Left colon (tissue), 2 donors: ENCODE results near the gene DAP3. TPM values are rescaled to one million over a fixed set of nuclear protein-coding genes. Genes with fewer than 3 reads are reported as not detected.
"Not testable (repeated sequence)": the region's sequence is repeated elsewhere in the genome, so short reads cannot be mapped to it uniquely, and the experiment has no call there.

Source experiments
- ATAC-seq: fragments of 200-7000 bp; cut with Tn5 transposase; one replicate; pipeline ENCODE4 v1.9.1; 2020; ENCODE audit warnings: mild to moderate bottlenecking, moderate library complexity
- DNase-seq, 2 donors: peaks; one replicate each; pipeline ENCODE4 v3.0.0-alpha.2; 2020
- intact Hi-C, 2 donors: fragments of 100-400 bp; cut with DNase I in 1 of 2; cut with micrococcal nuclease in 1 of 2; formaldehyde crosslinking; loops; one replicate each; pipeline versions ENCODE4 v1.11.2 to v1.14.0; 2022; cut with DNase I, micrococcal nuclease
- long read RNA-seq: library from polyadenylated mRNA; unstranded; transcript quantifications from one replicate; pipeline ENCODE4 v2.0.0, GENCODE V29; 2021
- total RNA-seq, 2 donors: library from RNA; stranded (reverse); fragmentation: NEBNext Ultra II Directional; extraction: Animal tissue kit (Norgen Biotek cat#: 25700); gene quantifications; one replicate each; pipeline ENCODE4 v1.2.1, GENCODE V29; 2021
- donor health status: DM: no; HTN: no; CAD: no.
- donor health status: DM: yes; HTN: yes; CAD: no.

The DAP3 gene
- 10 to 100 TPM; 67.2 to 84.3 TPM for total RNA-seq
- long read RNA-seq, transcript DAP3-202 (13 exons, 2,089 nt): major isoform, 19 of 43 reads
- long read RNA-seq, transcript DAP3-201 (13 exons, 1,649 nt): minor isoform, 9 of 43 reads
- long read RNA-seq, partial matches to known transcripts: 6 of 43 reads
- long read RNA-seq, other reads (novel, unspliced or antisense): 7 of 43 reads

DNA sequence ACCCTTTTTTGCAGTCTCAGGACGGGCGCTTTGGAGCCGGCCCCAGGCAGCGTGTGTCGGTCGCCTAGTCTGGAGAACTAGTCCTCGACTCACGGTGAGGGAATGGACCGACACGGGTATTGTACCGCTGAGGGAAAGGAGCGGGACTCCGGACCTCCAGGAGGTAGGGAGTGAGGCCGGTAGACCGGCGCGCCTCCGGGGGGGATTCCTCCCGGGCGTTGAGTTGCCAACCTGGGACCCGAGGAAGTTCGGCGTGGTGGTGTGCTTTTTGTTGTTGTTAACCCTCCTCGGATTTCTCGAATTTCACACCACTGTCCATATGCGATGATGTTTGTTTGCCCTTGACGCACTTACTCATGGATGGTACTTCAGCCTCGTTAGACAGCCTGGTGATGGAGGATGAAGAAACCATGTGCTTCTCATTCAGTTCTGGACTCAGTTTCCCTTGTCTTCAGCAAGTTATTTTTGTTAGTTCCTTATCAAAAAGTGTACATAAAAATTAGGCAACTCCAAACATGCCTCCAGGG, at the start of gene DAP3:
Gene DAP3, plus strand, starts transcription at position 11 of the 527 bp plus-strand sequence. CDS start 20,689 bp downstream, outside the sequence.
- intact Hi-C loops: not testable (repeated sequence)
- peak; percentile 4 for ATAC-seq
- peak in 1 of 2 donors; percentile 82 for DNase-seq

DNA sequence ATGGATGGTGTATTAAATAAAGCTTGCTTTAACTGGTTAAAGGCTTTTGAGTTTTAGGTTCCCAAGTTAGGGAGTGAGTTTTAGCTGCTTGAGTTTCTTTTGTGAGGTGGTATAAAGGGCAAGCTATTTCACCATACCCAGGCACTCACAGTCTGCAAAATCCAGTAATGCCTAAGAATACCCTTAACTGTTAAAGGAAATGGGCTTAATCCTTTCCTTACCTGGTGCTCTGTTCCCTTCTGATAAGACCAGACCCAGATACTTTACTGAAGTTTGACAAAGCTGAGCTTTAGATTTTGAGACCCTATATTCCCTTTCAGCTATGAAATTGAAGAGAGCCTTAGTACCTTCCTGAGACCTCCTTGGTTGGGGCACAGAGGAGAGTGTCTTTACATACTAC, 48.5 kb upstream of the DAP3 start:
- DNase-seq: no peak
- intact Hi-C loops: no loop called here
- no peak for ATAC-seq

DNA sequence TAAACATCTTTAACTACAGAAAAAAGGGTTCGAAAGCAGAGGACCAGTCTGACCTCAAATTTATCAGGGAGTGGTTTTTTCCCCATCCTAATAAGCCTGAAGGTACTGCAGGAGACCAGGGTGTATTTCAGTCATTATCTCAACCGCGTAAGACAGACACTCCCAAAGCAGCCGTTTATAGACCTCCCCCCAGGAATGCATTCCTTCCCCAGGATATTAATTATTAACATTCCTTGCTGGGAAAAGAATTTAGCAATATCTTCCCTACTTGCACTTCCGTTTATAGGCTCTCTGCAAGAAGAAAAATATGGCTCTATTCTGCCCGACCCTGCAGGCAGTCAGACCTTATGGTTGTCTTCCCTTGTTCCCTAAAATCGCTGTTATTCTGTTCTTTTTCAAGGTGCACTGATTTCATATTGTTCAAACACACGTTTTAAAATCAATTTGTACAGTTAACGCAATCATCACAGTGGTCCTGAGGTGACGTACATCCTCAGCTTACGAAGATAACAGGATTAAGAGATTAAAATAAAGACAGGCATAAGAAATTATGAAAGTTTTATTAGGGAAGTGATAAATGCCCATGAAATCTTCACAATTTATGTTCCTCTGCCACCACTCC, 46.2 kb upstream of the DAP3 start:
- intact Hi-C loops, DNase-seq, ATAC-seq: not testable (repeated sequence)

DNA sequence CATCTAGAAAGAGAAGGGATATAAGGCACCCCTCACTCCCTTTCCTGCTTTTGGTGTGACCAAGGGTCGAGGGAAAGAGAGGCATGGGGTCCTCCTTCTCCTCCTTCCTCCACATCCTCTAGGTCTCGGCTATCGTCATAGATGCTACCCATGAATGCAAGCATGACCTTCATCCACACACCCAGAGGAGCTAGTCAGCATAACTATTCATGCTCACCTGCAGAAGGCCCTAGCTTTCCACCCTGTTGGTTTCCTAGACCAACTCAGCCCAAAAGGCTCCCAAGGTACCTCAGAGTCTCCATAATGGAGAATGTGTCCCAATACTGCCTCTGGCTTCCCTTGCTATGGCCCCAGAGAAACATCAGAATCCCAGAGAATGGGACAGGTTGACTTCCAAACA, 45.7 kb upstream of the DAP3 start:
- no peak for ATAC-seq
- intact Hi-C loops: no loop called here

DNA sequence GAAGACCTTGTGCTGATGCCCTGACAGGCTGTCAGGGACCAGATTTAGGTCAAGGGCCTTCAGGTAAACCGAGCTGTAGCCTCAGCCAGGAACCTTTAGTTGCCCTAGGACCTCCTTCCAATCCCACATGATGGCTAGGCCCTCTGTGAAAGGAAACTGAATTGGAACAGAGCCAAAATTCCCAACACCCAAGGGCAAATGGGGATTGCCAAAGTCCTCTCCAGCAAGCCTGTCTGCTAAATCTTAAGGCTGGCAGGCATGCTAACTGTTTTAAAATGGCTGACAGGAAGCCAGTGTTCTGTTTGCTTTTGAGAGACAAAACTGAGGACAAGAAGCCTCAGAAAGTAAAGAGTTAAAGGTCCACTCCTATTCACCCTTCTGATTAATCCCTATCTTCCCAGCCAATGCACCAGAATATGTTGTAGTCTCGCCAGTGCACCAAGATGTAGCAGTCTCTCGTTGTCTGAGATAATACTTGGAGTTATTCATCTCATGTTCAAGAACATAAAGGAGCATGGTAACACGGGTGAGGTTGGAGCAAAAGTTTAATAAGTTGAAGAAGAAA, 43.8 kb upstream of the DAP3 start:
- intact Hi-C loops: no loop called here
- DNase-seq (no peak), ATAC-seq (no peak)

More for the DNA sequence above, 45.7 kb upstream of the DAP3 start:
- DNase-seq: no peak

DNA sequence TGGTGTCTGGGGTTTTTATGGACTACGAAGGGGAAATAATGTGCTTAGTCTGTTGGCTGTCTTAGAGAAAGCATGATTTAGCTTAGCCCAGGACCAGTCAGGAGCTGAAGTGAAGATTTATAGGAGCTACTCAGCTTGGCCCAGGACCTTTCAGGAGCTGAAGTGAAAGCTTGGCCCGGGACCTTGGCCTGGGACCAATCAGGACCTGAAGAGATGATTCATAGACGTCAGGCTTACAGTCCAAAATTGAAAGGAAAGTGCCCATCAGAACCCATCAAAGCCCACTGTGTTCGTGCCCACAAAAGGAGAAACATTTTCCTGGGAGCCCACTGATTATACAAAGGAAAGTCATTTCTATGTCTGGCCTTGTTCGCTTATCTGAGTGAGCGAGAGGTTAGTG, 43.2 kb upstream of the DAP3 start:
- no peak for DNase-seq
- intact Hi-C loops: no loop called here
- no peak for ATAC-seq

DNA sequence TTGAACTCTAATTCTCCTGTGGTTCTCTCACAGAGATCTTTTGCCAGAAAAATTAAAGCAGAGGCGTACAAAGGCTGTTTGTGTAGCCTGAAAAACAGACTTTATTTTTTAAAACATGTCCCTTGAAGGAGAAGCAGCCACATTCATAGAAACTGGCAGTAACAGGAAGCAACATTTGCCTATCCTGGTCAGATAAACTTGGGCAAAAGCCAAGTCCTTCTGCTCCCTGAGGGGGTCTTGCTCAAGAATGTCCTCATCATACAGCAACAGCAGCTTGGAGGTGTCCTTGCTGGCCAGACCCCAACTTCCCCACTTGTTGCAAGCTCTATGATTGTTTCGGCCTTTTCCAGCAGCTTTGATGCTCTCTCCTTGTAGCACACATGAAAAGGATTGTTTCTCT, 42.6 kb upstream of the DAP3 start:
- DNase-seq (no peak), ATAC-seq (no peak)
- intact Hi-C loops: no loop called here

DNA sequence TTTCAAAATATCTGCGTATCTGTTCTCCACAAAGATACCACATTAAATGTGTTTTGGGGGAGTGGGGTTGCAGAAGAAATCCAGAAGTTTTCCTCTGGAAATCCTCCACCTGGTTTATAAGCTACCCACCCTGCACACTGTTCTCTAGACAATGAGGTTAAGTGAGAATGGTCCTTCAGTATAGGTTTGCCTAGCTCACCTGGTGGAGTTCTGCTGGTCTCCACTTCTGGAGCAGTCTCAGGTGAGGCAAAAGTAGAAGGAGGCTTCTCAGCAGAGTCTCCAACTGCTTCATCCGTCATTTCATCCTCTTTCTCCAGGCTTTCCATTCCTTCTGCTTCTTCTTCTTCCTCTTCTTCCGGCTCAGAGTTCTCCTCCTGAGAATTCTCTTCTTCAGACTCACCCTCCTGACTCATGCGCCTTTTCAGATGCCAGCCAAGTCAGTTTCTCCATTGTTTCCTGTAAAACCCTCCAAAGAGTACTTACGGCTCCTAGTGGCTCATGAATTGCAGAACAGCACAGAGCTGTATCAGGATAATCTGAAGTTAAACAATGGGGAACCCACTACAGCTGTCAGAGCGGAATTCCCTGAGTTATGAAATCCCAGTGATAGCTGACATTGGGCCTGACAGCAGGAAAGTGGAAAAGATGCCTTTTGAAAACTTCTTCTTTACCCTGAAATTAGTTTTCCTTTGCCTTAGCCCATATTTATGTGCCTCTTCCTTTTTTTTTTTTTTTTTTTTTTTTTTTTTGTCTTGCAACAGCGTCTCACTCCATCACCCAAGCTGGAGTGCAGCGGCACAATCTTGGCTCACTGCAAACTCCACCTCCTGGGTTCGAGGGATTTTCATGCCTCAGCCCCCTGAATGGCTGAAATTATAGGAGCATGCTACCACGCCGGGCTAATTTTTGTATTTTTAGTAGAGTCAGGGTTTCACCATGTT, 40.4 kb upstream of the DAP3 start:
- no peak for DNase-seq
- ATAC-seq: peak; percentile 86
- intact Hi-C loops: no loop called here

DNA sequence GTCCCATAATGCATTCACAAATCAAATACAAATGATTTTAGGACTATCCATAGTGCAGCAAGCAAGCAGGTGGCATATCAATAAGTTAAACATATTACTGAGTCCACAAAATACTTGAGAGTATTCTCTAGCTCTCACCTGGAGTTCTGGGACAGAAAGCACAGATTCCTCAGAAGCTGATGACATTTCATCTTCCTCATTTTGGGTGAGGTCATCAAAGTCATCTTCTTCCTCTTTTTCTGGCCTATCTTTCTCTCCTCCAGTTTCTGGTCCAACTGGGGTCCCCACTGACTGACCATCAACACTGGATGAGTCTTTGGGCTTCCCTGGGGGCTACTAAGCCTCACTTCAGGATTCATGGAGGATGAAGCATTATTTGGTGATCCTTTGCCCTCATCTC, 39.2 kb upstream of the DAP3 start:
- DNase-seq: no peak
- intact Hi-C loops: no loop called here
- ATAC-seq: no peak

DNA sequence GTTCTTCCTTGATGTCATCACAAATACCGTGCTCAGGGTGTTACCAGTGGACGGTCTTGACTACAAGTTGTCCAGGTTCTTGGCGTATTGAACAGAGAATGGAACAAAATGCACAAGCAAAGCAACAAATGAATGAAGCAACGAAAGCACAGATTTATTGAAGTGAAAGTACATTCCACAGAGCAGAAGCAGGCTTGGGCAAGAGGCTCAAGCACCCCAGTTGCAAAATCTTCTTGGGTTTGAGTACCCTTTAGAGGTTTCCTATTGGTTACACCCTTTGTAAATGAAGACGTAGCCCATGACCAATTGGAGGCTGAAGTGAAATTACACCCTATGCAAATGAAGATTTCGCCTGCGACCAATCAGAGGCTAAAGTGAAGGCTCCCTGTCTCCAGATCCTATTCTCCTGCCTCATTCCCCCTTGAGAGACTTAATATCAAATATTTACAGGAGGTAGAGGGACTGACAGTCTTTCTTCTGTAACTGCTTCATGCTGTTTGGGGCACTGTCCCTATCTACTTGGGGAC, 38.6 kb upstream of the DAP3 start:
- ATAC-seq (no peak), DNase-seq (no peak)
- intact Hi-C loops: no loop called here

DNA sequence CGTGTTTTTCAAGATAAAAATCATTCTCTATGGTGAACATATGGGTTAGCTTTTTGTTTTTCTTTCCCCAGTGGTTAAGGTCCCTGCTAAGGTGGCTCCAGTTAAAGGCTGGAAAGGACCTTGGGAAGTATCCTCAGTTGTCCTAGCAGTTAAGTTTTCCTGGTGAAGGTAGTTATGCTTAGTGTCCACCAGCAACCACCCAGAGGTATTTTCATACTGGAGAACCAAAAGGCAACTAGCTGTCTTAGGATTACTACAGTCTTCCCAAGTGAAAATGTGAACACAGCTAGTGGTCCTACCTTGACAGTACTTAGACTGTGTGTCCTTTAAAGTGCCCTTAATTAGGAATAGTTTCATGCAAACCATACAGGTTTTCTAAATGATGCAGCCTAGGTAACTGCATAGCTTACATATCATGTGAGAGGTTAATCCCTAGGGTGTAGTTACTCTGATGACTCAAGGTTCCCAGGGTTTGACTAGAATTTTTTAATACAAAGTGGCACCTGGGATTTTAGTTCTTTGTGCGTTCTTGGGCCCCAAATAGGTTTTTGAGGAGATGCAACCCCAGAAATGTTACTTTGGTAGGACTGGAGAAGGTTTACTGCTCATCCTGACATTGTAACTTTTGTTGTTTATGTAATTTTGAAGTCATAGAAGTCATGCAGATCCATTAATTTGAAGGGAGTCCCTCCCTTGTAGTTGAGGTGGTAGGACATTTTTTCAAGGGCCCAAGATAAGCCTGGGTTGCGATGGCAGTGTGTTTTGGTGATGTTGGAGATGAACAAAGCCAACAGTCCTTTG, 36.8 kb upstream of the DAP3 start:
- ATAC-seq: no peak
- no peak for DNase-seq
- intact Hi-C loops: no loop called here

DNA sequence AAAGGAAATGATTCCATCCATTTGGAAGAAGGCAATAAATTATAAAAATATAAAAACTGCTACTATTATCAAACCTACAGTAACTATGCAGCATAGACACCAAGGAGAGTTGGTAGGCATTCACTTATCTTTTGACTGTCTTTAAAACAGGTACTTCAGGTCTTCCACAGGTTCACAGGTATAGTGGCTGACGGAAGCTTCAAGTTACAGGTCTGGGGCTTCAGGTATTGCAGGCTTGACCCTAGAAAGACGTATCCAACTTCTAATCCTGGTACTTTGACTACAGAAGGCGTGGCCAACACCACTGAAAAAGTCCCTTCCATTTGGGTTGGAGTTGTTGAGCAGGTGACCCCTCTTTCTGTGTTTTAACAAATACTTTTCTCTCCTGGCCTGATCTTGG, 35.9 kb upstream of the DAP3 start:
- intact Hi-C loops: no loop called here
- ATAC-seq (no peak), DNase-seq (no peak)

DNA sequence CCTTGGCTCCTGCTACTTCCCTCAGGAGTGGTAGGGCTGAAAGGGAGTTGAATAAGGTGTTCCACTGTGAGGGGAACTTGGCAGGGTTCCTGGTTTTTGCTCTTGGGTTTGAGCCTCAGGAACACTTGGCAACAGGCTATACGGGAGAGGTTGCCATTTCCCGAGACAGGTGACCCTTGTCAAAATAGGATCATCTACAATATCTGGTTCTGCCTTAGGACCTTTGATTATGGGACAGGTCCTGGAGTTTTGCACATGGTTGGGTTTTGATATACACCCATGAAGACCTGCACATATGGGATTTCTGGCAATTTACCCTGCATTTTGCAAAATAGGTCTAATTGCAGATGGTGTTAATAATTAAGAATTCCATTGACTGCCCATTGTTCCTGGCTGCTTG, 31.4 kb upstream of the DAP3 start:
- intact Hi-C loops: no loop called here
- DNase-seq (no peak), ATAC-seq (peak; percentile 31)

DNA sequence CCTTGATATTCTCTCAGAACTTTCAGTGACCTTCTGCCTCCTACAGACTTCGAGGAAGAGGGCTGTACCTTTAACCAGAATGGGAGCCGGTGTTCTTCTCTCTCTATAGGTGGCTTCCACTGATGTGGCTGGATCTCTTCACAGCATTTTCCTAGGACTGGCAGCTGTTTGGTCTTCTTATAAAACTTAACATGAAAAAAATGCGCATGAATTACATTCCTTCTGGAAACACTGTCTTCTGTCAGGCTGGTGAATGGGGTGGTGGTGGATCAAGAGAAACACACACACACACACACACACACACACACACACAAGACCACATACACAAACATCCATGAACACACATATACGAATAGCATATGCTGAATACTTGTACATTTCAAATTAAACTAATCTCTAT, 27.7 kb upstream of the DAP3 start:
- intact Hi-C loops, DNase-seq, ATAC-seq: not testable (repeated sequence)

DNA sequence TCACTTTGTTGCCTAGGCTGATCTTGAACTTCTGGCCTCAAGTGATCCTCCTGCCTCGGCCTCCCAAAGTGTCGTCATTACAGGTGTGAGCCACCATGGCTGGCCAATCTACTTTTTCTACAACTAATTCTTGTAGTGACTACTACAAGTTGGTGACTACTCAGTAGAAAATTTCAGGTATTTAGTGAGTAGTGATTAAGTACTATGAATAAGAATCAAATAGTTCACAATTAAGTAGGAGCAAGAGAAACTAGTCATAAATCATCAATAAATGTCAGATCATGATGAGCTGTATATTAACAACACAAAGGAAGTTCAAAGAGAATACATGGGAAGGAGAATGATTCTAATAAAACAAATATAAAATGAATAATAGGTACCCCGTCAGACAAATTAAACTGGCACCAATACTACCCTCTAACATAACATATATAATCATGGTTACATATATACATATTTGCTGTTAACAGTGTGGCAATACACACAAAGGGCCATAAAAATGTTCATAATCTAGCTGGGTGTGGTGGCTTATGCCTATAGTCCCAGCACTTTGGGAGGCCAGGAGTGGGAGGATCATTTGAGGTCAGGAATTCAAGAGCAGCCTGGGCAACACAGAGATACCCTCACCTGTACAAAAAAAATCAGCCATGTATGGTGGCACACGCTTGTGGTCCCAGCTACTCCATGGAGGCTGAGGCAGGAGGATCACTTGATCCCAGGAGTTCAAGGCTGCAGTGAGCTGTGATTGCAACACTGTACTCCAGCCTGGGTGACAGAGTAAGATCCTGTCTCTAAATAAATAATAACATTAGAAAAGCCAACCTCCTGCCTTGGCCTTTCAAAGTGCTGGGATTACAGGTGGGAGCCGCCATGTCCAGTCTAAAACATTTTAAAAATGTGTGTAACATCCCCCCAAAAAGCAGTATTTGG, 19.4 kb upstream of the DAP3 start:
- intact Hi-C loops: no loop called here
- ATAC-seq (peak; percentile 97), DNase-seq (peak in 1 of 2 donors; percentile 9)

DNA sequence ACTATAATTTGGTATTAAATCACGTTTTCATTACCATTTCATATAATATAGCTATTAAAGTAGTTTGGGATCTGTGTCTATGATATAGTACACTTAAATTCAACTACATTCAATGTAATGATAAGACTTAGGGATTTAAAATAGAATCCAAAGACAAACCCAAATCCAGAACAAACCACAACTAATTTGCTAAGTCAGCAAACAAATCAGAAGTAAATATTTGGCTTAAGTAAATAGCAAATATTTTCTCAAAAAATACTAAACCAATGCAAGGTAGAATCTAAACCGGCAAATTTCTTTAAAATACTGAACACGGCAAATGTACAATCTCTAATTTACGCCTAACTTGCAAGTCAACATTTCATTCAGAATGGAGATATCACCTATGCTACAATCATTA, 17.1 kb upstream of the DAP3 start:
- intact Hi-C loops: no loop called here
- ATAC-seq: no peak

DNA sequence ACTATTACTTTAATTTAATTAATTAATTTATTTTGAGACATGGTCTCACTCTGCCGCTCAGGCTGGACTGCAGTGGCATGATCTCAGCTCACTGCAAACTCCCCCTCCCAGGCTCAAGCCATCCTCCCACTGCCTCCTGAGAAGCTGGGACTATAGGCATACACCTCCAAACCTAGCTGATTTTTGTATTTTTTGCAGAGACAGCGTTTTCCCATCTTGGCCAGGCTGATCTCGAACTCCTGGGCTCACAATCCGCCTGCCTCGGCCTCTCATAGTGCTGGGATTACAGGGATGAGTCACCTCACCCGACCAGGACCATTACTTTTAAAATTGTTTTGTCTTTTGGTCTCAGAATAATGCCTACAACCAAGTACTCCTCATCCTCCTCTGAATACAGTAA, 15.9 kb upstream of the DAP3 start:
- ATAC-seq: no peak
- intact Hi-C loops: no loop called here
- no peak for DNase-seq

More for the DNA sequence above, 17.1 kb upstream of the DAP3 start:
- DNase-seq: no peak
